ENCODE results near the gene RIMS1. TPM values are rescaled to one million over a fixed set of nuclear protein-coding genes. Genes with fewer than 3 reads are reported as not detected.

Gene RIMS1
- total RNA-seq, 1 donor from 2014 or later: 5.2 TPM

DNA sequence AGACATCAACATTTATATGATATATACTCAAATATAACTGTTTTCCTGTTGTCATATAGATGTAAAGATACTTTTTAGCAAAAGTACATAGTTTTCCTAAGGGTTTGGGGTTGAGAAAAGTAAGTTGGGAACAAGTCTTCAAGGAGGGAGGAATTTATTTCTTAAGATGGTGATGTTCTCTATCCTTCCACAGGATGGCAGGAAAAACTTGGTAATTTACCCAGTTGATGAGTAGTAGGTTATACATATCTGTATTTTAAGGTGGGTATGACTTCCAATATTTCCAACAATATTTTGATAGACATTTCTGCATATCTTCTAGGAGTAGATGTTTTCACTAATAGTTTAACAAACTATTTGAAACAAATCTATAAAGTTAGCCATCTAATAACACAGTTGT, 254.4 kb downstream of the RIMS1 start:
- Histone ChIP-seq H3K9me3 (no peaks in the 10 kb centered on the region), H3K4me1 (no peaks in the 10 kb centered on the region), H3K27ac (no peak overlapping the region), H3K36me3 (no peaks in the 10 kb centered on the region), H3K27me3 (no peaks in the 10 kb centered on the region), H3K4me3 (no peak overlapping the region)
- intact Hi-C loops (cut with DNase I): no loop called here
- DNase-seq (ENCODE audit: extremely low spot score in 2 of 2): no peak
- no peak for TF ChIP-seq POLR2A (IDR thresholded peaks at IDR 0.05)

DNA sequence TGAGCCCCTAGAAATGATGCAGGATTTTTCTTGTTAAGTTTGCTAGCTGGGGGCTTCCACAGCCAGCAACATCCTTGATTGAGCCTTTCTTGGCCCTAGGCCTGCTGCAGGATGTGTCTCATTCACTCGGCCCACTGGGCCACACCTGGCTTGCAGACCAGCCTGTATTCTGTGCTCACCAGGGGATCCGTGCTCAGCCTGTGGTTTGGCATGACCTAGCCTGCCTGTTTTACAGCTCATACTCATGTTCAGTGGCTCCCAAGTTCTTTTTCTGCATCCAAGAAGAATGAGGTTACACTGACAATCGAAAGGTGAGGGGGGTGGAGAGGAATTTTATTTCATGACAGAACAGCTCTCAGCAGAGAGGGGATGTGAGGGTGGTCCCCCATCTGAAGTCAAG, 263.4 kb downstream of the RIMS1 start:
- DNase-seq (ENCODE audit: extremely low spot score in 2 of 2): no peak
- H3K4me1 ChIP-seq: no peaks in the 10 kb centered on the region
- H3K9me3 ChIP-seq: no peaks in the 10 kb centered on the region
- no peak overlapping the region for H3K4me3 ChIP-seq
- no peak for TF ChIP-seq POLR2A (IDR thresholded peaks at IDR 0.05)
- no peak for TF ChIP-seq POLR2AphosphoS5 (IDR thresholded peaks at IDR 0.05; ENCODE audit: insufficient read depth in 1 of 2, low read depth in 1 of 2)
- TF ChIP-seq, protein P1, sequence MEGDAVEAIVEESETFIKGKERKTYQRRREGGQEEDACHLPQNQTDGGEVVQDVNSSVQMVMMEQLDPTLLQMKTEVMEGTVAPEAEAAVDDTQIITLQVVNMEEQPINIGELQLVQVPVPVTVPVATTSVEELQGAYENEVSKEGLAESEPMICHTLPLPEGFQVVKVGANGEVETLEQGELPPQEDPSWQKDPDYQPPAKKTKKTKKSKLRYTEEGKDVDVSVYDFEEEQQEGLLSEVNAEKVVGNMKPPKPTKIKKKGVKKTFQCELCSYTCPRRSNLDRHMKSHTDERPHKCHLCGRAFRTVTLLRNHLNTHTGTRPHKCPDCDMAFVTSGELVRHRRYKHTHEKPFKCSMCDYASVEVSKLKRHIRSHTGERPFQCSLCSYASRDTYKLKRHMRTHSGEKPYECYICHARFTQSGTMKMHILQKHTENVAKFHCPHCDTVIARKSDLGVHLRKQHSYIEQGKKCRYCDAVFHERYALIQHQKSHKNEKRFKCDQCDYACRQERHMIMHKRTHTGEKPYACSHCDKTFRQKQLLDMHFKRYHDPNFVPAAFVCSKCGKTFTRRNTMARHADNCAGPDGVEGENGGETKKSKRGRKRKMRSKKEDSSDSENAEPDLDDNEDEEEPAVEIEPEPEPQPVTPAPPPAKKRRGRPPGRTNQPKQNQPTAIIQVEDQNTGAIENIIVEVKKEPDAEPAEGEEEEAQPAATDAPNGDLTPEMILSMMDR (IDR thresholded peaks at IDR 0.05): no peak
- no peaks in the 10 kb centered on the region for H3K27me3 ChIP-seq
- H3K36me3 ChIP-seq: no peaks in the 10 kb centered on the region
- H3K27ac ChIP-seq: no peak overlapping the region
- intact Hi-C loops (cut with DNase I): no loop called here

DNA sequence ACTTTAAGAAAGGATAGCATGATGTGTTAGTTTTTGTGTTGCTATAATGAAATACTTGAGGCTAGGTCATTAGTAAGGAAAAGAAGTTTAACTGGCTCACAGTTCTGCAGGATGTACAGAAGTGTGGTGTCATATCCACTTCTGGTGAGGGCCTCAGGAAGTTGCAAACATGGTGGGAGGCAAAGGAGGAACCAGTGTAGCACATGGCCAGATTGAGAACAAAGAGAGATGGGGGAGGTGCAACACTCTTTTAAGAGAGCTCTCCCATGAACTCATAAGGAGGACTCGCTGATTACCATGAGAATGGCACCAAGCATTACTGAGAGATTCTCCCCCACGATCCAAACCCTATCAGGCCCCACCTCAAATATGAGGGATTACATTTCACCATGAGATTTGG, 265.4 kb downstream of the RIMS1 start:
- Histone ChIP-seq H3K4me1 (no peaks in the 10 kb centered on the region), H3K27me3 (no peaks in the 10 kb centered on the region), H3K36me3 (no peaks in the 10 kb centered on the region), H3K9me3 (no peaks in the 10 kb centered on the region), H3K4me3 (no peak overlapping the region), H3K27ac (no peak overlapping the region)
- TF ChIP-seq POLR2A (IDR thresholded peaks at IDR 0.05) (no peak), POLR2AphosphoS5 (IDR thresholded peaks at IDR 0.05; ENCODE audit: insufficient read depth in 1 of 2, low read depth in 1 of 2) (no peak)
- TF ChIP-seq, protein P1 (IDR thresholded peaks at IDR 0.05): no peak
- intact Hi-C loops (cut with DNase I): no loop called here
- DNase-seq (ENCODE audit: extremely low spot score in 2 of 2): no peak

DNA sequence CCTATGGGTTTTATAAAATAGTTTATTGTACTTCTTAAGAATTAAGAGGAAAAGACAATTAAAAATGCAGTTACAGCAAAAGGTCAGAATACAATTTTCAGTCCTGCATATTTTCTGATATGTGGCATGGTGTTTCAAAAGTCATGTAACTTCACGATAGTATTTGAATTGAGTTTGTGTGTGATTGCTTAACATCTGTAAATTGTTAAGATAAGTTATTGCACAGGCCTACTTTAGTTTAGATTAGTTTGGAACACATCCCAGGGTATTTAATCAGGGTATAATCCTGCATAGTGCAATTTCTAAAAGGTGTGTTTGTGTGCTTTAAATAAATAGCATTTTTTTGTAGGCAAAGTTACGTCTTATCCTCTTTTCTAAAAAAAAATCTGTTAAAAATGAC, 289.6 kb downstream of the RIMS1 start:
- no peak overlapping the region for H3K27ac ChIP-seq
- TF ChIP-seq, protein P1 (IDR thresholded peaks at IDR 0.05): no peak
- TF ChIP-seq POLR2AphosphoS5 (IDR thresholded peaks at IDR 0.05; ENCODE audit: insufficient read depth in 1 of 2, low read depth in 1 of 2) (no peak), POLR2A (IDR thresholded peaks at IDR 0.05) (no peak)
- no peak overlapping the region for H3K4me3 ChIP-seq
- H3K4me1 ChIP-seq: no peaks in the 10 kb centered on the region
- DNase-seq (ENCODE audit: extremely low spot score in 2 of 2): no peak
- H3K9me3 ChIP-seq: no peaks in the 10 kb centered on the region
- H3K27me3 ChIP-seq: no peaks in the 10 kb centered on the region
- no peaks in the 10 kb centered on the region for H3K36me3 ChIP-seq
- intact Hi-C loops (cut with DNase I): no loop called here

DNA sequence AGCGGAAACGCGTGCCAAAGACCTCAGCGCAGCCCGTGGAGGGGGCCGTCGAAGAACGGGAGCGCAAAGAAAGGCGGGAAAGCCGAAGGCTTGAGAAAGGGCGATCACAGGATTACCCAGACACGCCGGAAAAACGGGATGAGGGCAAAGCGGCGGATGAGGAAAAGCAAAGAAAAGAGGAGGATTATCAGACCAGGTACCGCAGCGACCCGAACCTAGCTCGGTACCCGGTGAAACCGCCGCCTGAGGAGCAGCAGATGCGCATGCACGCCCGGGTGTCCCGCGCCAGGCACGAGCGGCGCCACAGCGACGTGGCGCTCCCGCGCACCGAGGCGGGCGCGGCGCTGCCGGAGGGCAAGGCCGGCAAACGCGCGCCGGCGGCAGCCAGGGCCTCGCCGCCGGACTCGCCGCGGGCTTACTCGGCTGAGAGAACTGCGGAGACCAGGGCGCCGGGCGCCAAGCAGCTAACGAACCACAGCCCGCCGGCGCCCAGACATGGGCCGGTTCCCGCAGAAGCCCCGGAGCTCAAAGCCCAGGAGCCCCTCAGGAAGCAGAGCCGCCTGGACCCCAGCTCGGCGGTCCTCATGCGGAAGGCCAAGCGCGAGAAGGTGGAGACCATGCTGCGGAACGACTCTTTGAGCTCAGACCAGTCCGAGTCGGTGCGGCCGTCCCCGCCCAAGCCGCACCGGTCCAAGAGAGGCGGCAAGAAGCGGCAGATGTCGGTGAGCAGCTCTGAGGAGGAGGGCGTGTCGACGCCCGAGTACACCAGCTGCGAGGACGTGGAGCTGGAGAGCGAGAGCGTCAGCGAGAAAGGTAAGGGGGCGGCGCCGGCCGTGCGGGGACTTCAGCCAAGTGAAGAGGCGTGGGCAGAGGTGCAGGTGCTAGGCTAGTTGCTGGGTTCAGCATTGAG, 296.2 kb downstream of the RIMS1 start:
- TF ChIP-seq POLR2A (IDR thresholded peaks at IDR 0.05) (no peak), POLR2AphosphoS5 (IDR thresholded peaks at IDR 0.05; ENCODE audit: insufficient read depth in 1 of 2, low read depth in 1 of 2) (no peak)
- TF ChIP-seq, protein P1 (IDR thresholded peaks at IDR 0.05): no peak
- no peaks in the 10 kb centered on the region for H3K9me3 ChIP-seq
- no peaks in the 10 kb centered on the region for H3K36me3 ChIP-seq
- peaks cover 6% of the 10 kb centered on the region for H3K4me1 ChIP-seq
- intact Hi-C loops (cut with DNase I): no loop called here
- H3K4me3 ChIP-seq: peak overlapping the region; percentile 31 to 43
- no peaks in the 10 kb centered on the region for H3K27me3 ChIP-seq
- no peak overlapping the region for H3K27ac ChIP-seq
- DNase-seq (ENCODE audit: extremely low spot score in 2 of 2): no peak
